Measurements from ENCODE around the gene HID1.

DNA sequence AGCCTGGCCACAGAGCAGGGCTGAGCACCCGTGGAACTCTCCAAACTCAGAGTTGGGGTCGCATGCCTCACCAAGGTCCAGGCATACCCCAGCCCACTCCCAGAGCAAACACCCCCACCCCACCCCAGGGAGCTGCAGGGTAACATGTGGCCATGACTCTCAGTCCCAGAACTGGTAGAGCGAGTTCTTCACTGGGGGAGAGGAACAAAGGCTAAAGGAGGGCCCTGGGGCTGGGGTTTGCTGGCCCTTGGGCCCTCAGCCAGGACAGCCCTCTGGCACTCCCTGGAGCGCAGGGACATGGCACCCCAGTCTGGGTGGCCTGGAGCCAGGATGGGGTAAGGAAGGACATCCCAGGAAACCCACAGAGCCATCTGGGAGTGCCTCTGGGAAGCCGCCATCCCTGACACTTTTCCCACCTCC is 4.2 kb downstream of the HID1 start:
- TF ChIP-seq, protein P1, sequence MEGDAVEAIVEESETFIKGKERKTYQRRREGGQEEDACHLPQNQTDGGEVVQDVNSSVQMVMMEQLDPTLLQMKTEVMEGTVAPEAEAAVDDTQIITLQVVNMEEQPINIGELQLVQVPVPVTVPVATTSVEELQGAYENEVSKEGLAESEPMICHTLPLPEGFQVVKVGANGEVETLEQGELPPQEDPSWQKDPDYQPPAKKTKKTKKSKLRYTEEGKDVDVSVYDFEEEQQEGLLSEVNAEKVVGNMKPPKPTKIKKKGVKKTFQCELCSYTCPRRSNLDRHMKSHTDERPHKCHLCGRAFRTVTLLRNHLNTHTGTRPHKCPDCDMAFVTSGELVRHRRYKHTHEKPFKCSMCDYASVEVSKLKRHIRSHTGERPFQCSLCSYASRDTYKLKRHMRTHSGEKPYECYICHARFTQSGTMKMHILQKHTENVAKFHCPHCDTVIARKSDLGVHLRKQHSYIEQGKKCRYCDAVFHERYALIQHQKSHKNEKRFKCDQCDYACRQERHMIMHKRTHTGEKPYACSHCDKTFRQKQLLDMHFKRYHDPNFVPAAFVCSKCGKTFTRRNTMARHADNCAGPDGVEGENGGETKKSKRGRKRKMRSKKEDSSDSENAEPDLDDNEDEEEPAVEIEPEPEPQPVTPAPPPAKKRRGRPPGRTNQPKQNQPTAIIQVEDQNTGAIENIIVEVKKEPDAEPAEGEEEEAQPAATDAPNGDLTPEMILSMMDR (IDR thresholded peaks at IDR 0.05; ENCODE audit: low read depth, low read length) = no peak
- no peak for TF ChIP-seq MYC (IDR thresholded peaks at IDR 0.05; ENCODE audit: low read depth, low read length)
- no peak for TF ChIP-seq POLR2A (IDR thresholded peaks at IDR 0.05; ENCODE audit: extremely low read depth, insufficient read length)
